ENCODE measurements around the gene LKAAEAR1.

DNA sequence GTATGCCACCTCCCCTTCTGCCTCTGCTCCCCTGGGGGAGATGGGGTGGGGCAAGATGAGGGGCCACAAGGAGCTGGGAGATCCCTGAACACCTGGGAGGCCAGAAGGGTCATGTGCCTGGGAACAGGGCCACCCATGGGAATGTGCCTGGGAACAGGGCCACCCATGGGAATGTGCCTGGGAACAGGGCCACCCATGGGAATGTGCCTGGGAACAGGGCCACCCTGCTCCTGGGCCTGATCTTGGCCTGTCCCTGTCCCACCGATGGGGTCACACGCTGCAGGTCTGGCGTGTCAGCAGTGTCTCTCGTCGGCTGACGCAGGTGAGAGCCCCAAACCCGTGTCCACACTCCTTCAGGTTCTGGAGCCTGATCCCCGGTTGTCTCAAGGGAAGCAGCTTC, 9.2 kb downstream of the LKAAEAR1 start:
- TF ChIP-seq, protein P1, sequence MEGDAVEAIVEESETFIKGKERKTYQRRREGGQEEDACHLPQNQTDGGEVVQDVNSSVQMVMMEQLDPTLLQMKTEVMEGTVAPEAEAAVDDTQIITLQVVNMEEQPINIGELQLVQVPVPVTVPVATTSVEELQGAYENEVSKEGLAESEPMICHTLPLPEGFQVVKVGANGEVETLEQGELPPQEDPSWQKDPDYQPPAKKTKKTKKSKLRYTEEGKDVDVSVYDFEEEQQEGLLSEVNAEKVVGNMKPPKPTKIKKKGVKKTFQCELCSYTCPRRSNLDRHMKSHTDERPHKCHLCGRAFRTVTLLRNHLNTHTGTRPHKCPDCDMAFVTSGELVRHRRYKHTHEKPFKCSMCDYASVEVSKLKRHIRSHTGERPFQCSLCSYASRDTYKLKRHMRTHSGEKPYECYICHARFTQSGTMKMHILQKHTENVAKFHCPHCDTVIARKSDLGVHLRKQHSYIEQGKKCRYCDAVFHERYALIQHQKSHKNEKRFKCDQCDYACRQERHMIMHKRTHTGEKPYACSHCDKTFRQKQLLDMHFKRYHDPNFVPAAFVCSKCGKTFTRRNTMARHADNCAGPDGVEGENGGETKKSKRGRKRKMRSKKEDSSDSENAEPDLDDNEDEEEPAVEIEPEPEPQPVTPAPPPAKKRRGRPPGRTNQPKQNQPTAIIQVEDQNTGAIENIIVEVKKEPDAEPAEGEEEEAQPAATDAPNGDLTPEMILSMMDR (IDR thresholded peaks at IDR 0.05), result no peak
- TF ChIP-seq POLR2A (IDR thresholded peaks at IDR 0.05), result no peak
- no peak for TF ChIP-seq POLR2AphosphoS5 (IDR thresholded peaks at IDR 0.05)
